Measurements from ENCODE around the gene IL17RC.

Gene IL17RC

GRCh38 chr3:9976721-9977709 is 60.1 kb downstream of the IL17RC start:
- Histone ChIP-seq H3K4me1 (ENCODE audit: control insufficient read depth in 1 of 2, insufficient read depth in 2 of 2, low read length in 2 of 2) (no peaks in the 10 kb centered on the region), H3K4me3 (ENCODE audit: low read depth in 1 of 2, low read length in 2 of 2) (no peak overlapping the region), H3K9me3 (ENCODE audit: control insufficient read depth in 1 of 2, low read length in 2 of 2) (no peaks in the 10 kb centered on the region), H3K27me3 (ENCODE audit: control insufficient read depth in 1 of 2, insufficient read depth in 2 of 2, low read length in 2 of 2) (no peaks in the 10 kb centered on the region), H3K27ac (ENCODE audit: low read depth, low read length) (no peak overlapping the region), H3K36me3 (ENCODE audit: control insufficient read depth in 1 of 2, insufficient read depth in 2 of 2, low read length in 2 of 2) (peaks cover 15 to 48% of the 10 kb centered on the region in 2 donors), H3K9ac (ENCODE audit: low read depth in 1 of 2, low read length in 2 of 2) (no peak overlapping the region)

- no peak overlapping the region for H3K27ac ChIP-seq (ENCODE audit: low read depth, low read length)
- H3K36me3 ChIP-seq (ENCODE audit: control insufficient read depth in 1 of 2, insufficient read depth in 2 of 2, low read length in 2 of 2) = peaks cover 9 to 39% of the 10 kb centered on the region in 2 donors
Observed at GRCh38 chr3:9978710-9979305, 61.9 kb downstream of the IL17RC start.

GRCh38 chr3:9980251-9980650 is 63.4 kb downstream of the IL17RC start:
- no peak overlapping the region for H3K9ac ChIP-seq (ENCODE audit: low read depth in 1 of 2, low read length in 2 of 2)
- no peaks in the 10 kb centered on the region for H3K27me3 ChIP-seq (ENCODE audit: control insufficient read depth in 1 of 2, insufficient read depth in 2 of 2, low read length in 2 of 2)

More at GRCh38 chr3:9978710-9979305, 61.9 kb downstream of the IL17RC start:
- Histone ChIP-seq H3K9me3 (ENCODE audit: control insufficient read depth in 1 of 2, low read length in 2 of 2) (no peaks in the 10 kb centered on the region), H3K27me3 (ENCODE audit: control insufficient read depth in 1 of 2, insufficient read depth in 2 of 2, low read length in 2 of 2) (no peaks in the 10 kb centered on the region), H3K4me3 (ENCODE audit: low read depth in 1 of 2, low read length in 2 of 2) (no peak overlapping the region), H3K9ac (ENCODE audit: low read depth in 1 of 2, low read length in 2 of 2) (no peak overlapping the region), H3K4me1 (ENCODE audit: control insufficient read depth in 1 of 2, insufficient read depth in 2 of 2, low read length in 2 of 2) (no peaks in the 10 kb centered on the region)

More at GRCh38 chr3:9980251-9980650, 63.4 kb downstream of the IL17RC start:
- H3K4me3 ChIP-seq (ENCODE audit: low read depth in 1 of 2, low read length in 2 of 2) = no peak overlapping the region
- no peak overlapping the region for H3K27ac ChIP-seq (ENCODE audit: low read depth, low read length)
- H3K36me3 ChIP-seq (ENCODE audit: control insufficient read depth in 1 of 2, insufficient read depth in 2 of 2, low read length in 2 of 2) = peaks cover 9 to 33% of the 10 kb centered on the region in 2 donors
- no peaks in the 10 kb centered on the region for H3K9me3 ChIP-seq (ENCODE audit: control insufficient read depth in 1 of 2, low read length in 2 of 2)
- H3K4me1 ChIP-seq (ENCODE audit: control insufficient read depth in 1 of 2, insufficient read depth in 2 of 2, low read length in 2 of 2) = peaks cover 1 to 2% of the 10 kb centered on the region in 2 donors
